HG02870 (cell line): Measurements from ENCODE around the gene C2CD4A.
"Not testable (repeated sequence)": the region's sequence is repeated elsewhere in the genome, so short reads cannot be mapped to it uniquely, and the experiment has no call there.

Experiments
- ATAC-seq: cut with Tn5 transposase; IDR thresholded peaks from one replicate; pipeline ENCODE4 v1.9.1; 2021; ENCODE audit warnings: mild to moderate bottlenecking, moderate library complexity; ENCODE audit not compliant: unreplicated experiment

C2CD4A gene, protein sequence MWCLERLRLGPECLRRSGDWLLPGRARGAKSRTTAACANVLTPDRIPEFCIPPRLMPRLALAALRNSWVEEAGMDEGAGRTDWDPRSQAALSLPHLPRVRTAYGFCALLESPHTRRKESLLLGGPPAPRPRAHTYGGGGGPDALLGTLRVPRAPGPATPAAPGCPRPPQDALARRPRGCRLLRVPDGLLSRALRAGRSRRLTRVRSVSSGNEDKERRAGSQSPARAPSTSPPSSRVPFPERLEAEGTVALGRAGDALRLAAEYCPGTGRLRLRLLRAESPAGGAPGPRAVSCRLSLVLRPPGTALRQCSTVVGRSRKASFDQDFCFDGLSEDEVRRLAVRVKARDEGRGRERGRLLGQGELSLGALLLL

DNA sequence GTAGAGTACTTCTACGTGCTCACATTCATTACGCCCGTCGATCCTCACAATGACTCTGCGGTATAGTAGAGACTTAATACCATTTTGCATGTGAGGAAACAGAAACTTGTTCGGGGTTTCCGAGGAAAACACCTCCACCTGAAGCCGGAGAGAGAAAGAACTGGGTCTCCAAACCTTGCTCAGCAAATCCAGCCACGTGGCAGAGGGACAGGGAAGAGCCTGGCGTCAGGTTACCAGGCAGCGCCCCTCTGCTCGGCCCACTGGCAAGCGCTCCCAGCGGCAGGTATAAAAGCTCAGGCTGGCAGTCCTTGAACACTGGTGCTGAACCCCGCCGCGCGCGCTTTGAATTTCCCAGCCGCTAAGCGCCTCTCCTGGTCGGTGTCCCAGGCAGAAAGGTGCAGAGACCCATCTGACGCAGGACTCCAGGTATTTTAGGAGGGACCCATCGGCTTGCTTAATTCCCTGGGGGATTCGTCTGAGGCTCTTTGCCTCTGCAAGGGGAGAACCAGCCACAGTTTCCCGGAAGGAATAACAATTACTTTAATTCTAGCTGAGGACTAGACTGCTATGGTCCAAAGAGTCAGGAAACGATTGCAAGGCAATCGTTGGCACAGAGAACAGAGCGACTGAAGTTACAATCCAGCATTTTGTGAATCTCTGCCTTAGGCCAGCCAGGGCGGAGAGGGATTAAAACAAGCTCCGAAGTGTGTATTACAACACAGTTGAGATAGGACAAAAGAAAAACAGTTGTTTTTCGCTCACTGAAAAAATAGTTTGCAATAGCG, at the start of gene C2CD4A:
TSS of gene C2CD4A (plus strand) at position 315 of the 785 bp plus-strand sequence. CDS start 637 bp downstream, outside the sequence.
- no peak for ATAC-seq

DNA sequence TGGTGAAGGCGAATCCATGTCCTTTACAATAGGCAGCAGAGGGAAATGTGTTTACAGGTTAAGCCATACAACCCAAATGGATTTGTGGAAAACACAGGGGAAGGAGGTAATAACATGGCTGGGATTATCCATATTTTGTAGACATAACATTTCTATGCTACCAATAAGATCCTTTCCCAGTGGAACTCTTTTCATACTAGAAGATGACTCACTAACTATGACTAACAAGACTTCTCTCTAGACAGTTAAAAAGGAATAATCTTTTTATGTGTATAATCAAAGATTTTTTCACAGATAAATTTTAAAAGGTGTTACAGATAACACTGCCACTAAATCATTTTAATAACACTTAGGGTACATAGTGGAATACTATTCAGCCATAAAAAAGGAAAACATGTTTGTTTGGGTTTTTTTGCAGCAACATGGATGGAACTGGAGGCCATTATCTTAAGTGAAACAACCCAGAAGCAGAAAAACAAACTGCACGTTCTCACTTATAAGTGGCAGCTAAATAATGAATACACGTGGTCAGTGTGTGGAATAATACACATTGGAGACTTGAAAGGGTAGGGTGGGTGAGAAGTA, 46.1 kb upstream of the C2CD4A start:
- ATAC-seq: no peak

DNA sequence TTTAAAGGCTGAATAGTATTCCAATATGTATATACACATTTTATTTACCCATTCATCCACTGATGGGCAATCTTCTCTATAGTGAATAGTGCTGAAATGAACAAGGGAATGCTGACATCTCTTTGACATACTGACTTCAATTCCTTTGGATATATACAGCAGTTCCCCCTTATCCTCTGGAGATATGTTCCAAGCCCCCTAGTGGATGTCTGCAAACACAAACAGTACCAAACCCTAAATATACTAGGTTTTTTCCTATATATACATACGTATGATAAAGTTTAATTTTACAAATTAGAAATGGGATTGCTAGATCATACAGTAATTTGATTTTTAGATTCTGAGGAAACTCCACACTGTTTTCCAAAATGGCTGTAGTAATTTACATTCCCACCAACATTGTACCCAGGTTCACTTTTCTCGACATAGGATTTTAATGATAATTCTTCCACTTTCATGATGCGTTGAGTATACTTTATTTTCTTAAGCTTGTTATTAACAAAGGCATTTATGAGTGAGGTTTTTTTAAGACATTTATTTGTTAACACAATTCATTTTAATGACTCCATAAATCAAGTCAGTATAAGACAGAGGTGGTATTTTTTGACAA, 44.7 kb upstream of the C2CD4A start:
- no peak for ATAC-seq

DNA sequence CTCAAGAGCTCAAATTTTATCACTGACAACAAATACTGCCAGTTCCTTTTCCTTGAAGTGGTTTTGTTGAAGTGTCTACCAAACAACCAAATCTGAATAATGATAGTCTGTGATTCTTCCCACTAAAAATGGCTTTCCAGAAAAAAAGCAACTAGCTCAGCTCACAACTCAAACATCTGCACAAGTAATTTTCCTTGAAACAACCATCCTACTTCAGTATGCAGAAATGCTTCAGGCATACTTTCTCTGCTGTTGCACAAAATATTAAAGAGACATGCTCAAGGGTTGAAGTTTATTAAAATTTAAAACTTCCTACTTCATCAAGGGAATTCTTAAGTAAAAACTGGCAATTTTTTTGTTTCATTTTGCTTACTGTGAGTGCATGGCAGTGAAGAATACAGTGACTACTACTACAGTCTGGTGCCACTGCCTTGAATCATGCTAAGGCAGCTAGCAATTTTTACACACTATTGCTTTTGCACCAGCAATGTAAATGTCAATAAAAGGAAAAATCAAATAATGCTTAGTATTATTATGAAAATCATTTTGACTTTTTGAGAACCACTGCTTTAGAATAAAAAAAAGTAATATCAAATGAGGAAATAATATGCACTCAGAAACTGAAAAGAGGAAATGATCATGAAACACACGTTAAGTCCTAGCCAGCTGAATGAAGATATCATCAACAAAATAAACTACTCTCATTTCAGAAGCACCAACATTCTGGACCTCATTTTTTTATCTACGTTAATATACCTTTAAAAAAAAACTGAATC, 40.1 kb upstream of the C2CD4A start:
- no peak for ATAC-seq

DNA sequence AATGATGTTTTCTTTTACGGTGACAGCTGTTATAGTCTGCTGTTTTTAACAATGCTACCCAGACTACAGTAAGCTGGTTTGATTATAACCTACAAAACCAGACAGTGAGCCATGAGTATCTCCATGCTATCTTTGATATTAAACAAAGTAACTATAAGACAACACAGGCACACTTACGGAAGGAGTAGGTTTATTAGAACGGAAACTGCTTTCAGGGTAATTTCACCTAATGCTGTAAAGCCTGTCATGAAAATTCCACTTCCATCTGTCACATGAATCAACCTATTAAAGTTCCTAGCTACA, 39.6 kb upstream of the C2CD4A start:
- ATAC-seq: no peak

DNA sequence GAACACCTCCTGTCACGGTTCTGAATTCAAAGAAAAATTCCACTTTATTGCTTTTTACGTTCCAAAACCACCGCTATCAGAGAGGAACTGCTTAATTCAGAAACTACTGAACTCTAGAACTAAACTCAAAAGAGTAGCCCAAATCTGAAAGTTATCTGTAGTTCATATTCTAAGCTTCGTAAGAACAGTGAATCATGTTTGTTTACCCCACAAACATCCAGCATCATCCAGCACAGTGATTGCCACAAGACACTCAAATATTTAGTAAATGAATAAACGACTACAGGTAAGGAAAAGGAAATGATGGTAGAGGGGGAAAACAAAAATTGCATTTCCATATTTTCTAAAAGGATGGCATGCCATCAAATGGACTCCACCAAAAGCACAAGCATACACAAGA, 38.9 kb upstream of the C2CD4A start:
- no peak for ATAC-seq

DNA sequence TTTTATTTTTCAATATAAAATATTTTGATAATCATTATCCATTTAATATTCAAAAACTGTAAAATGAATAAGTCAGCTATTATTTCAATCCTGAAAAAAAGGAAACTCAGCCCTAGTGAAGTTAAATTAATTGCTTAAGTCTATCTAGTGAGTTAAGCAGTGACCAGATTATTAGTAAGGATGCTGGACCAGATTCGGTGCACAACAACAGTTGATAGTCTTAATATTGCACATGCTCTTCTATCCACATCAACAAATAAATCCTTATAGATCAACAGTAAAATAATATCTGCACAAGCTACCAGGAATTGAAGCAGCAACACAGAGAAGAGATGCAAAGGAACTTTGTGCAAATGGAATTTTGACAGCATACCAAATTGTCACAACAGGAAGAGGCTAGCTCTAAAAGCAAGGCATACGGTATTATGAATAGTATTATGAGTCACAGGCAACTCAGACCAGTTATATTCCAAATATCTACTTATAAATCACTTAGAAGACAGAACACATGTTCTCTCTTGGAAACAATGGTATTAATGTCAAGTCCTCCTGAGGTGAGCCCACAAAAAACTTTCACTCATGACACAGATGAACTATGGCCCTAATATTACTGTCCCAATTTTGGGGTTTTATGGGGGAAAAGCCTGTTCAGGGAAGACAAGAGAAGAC, 31.4 kb upstream of the C2CD4A start:
- ATAC-seq: no peak

DNA sequence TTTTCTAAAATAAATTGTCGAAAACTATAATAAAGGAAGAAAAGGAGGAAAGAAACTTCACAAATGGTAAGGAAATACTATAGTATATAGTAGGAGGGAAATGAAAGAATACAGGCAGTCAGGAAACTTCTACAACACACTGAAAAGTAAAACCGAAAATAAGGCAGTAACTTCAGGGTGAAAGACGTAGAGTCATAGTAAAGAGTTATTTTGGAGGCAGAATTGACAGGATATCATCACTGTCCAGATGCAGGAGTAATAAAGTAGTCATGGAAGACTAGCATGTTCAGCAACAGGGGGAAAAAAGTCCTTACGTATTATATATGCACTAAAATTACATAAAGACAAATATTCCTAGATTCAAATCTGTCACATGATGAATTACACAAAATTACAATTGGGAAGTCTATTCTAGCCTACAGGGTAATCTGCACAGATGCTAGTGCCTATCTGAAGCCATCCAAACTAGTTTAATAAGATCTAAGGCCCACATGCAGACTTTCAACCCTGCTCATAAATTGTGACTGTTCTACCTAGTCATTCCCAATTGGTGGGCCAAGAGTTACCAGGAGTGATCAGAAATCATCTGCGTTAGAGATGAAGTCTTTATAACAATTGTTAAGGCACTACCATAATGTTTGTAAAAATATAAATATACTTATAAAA, 20.6 kb upstream of the C2CD4A start:
- ATAC-seq: peak; percentile 68

DNA sequence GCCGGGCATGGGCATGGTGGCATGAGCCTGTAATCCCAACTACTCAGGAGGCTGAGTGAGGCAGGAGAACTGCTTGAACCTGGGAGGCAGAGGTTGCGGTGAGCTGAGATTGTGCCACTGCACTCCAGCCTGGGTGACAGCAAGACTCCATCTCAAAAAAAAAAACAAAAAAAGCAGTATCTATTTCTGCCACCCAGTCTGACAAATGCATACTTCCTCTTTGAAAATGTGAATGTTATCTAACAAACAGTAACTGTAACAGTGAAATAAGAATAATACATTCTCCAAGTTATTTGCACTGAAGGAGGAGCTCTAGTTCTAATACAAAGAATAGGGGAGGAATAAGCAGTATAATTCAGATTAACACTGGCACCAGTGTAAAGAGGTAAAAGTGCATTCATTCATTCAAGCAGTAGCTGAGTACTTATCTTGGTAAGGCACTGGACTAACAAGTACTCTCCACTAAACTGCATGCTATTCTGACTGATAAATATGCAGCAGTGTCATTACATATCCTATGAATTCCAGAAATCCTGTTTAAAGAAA, 19.4 kb upstream of the C2CD4A start:
- no peak for ATAC-seq

DNA sequence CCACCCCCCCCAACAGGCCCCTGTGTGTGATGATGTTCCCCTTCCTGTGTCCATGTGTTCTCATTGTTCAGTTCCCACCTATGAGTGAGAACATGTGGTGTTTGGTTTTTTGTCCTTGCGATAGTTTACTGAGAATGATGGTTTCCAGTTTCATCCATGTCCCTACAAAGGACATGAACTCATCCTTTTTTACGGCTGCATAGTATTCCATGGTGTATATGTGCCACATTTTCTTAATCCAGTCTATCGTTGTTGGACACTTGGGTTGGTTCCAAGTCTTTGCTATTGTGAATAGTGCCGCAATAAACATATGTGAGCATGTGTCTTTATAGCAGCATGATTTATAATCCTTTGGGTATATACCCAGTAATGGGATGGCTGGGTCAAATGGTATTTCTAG, 18.5 kb upstream of the C2CD4A start:
- not testable (repeated sequence) for ATAC-seq

DNA sequence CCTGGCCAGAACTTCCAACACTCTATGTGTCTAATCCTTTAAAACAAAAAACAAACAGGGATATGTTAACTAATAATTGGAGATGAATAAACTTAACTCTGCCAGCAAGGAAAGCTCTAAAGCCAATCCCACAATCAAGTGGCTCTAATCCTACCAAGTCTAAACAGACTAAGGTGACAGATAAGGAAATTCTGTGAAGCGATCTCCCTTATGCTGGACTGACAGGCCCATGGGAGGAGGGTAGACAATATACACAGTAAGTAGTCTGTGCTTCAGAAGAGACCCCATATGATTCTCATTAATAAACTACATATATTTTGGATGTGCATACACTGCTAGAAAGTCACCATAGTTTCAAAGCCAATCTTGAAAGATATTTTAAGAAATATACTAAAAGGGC, 16.7 kb upstream of the C2CD4A start:
- no peak for ATAC-seq

DNA sequence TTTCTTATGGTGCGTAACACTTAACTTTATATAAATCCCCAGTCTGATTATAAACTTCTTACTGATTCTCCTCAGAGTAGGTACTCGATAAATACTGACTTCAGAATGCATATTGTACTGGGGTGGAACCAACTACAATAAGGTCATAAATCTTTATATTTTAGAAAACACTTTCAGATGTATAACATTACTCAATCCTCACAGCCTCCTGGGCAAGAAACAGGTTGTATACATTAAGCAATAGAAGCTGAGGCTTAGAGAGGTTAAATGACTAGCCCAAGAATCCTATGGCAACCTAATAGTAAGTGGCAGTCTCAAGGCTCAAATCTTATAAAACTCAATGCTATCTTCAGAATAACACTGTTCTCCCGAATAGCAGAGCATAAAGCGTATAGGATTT, 15.6 kb upstream of the C2CD4A start:
- no peak for ATAC-seq

DNA sequence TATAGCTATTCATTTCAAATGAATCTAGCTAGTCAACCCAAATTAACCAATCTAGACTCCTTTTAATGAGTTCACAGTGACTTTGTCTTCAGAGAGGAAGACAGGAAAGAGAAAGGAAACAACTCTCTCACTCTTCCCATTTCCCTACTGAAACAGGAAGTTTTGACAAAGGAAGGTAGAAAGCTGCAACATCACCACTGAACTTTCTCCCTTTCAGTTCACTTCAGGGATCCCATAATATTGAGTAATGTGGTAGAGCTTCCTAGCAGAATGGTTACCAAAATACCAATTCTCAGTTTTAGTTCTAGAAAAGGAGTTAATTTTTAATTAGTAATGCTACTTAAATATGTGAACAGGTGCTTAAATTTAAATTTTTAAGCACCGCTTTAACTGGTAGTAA, 14.1 kb upstream of the C2CD4A start:
- no peak for ATAC-seq

DNA sequence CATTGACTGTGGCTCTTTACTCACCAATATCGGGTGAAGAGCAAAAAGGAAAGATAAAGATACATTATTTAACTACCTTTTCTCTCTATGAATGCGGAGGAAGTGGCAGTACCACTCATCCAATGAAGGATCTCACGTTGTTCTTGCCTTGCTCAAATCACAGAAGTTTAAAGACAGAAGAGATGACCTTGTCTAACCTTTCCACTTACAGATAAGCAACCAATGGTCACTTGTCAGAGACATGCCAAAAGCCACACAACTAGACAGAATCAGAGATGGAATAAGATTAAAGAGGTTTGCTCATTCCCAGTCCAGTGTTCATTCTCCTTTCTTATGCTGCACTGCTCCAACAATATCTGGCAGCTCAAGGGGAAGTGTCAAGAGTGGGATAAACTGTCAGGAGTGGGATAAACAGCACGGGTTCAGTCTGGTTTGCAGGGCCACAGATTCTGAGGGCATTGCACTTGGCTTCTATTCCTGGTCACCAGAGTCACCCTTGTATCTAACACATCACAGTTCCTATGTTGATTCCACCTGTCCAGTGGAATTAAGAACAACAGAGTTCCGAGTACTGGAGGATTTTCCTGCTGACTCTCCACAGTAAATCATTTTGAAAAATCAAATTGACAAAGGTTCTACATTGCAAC, 13.2 kb upstream of the C2CD4A start:
- no peak for ATAC-seq

DNA sequence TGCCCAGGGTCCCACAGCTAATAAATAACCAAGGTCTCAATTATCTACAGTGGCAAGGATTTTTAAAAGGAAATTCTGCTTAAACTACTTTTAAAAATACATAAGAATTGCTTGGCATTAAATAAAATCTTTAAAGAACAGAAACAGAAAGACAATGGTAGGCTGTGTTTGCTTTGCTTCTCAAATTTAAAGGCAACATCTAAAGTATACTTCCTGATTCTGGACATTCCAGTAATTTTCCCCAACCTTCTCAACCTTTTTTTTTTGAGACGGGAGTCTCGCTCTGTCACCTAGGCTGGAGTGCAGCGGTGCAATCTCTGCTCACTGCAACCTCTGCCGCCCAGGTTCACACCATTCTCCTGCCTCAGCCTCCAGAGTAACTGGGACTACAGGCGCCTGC, 11.8 kb upstream of the C2CD4A start:
- no peak for ATAC-seq

DNA sequence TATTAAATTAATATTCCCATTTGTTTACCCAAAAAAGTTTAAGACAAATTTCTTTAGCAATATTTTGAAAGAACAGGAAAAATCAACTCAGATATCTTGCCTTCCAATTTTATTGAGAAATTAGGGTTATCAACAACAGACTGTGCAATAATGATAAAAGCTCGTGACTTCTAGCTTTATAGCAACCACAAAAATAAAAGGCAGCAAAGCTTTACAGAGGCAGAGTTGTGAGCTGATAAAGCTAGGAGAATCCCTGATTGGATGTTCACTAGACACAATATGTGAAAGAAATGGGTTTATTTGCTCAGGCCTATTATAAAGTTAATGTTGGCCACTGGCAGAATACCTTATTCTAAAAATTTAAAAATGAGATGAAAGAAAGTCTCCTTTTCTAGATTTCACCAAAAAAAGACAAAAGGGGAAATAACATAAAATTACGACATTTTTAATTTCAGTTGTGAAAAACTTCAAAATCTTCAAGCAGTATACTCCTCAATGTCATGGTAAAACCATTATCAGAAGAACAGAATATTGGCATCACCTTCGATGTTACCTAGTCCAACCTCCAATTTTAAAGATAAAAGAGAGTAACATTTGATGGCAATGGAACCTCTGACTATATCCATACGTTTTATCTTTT, 9.3 kb upstream of the C2CD4A start:
- ATAC-seq: no peak

DNA sequence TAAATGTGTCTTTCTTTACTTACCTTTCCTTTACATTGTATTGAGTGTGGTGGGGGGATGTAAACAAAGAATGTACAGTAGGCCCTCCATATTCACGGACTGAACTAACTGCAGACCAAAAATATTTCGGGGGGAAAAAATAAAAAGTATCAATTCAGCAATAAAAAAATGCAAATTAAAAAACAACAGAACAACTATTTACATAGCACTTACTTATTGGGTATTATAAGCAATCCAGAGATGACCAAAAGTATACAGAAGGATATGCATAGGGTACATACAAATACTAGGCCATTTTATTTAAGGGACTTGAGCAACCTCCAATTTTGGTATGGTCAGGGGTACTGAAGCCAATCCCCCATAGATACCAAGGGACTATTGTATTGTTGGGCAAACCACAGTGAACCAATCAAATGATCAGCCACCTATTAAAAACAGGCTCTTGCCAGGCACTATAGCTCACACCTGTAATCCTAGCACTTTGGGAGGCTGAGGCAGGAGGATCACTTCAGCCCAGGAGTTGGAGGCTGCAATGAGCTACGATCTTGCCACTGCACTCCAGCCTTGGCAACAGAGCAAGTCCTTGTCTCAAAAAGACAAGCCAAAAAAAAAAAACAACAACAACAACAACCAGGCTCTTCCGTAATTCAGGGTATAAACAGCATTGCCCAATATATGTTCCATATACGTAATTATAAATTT, 8.3 kb upstream of the C2CD4A start:
- ATAC-seq: no peak
